Fibroblast of lung (primary cell): Measurements from ENCODE around the gene ADIPOQ. TPM values are rescaled to one million over a fixed set of nuclear protein-coding genes. Genes with fewer than 3 reads are reported as not detected.
A peak's percentile ranks its signal among the peaks of the same experiment; 100 is the strongest.

Experiments
- DNase-seq, 2 donors: peaks; one replicate each; pipeline versions ENCODE4 v3.0.0 to v3.0.0-alpha.2; 2010; ENCODE audit warnings: low read depth in 2 of 2
- H2AFZ ChIP-seq: 2 replicates; pipeline ENCODE4 v1.5.1; 2012; ENCODE audit warnings: low read length, control low read depth, inconsistent platforms
- H3K27ac ChIP-seq: 2 replicates; pipeline ENCODE4 v1.5.1; 2011; ENCODE audit warnings: low read length, control low read depth; ENCODE audit not compliant: insufficient read depth
- H3K27me3 ChIP-seq: 2 replicates; pipeline ENCODE4 v1.5.1; 2011; ENCODE audit warnings: mild to moderate bottlenecking, low read length; ENCODE audit not compliant: control insufficient read depth, insufficient read depth
- H3K36me3 ChIP-seq: 2 replicates; pipeline ENCODE4 v1.5.1; 2011; ENCODE audit warnings: low read length; ENCODE audit not compliant: control insufficient read depth, insufficient read depth
- H3K4me1 ChIP-seq: 2 replicates; pipeline ENCODE4 v1.5.1; 2011; ENCODE audit warnings: low read length; ENCODE audit not compliant: control insufficient read depth, insufficient read depth; ENCODE audit errors: extremely low read depth
- H3K4me2 ChIP-seq: 2 replicates; pipeline ENCODE4 v1.5.1; 2011; ENCODE audit warnings: low read length, control low read depth; ENCODE audit not compliant: insufficient read depth; ENCODE audit errors: extremely low read depth
- H3K4me3 ChIP-seq, 4 experiments: fragments of 200-600 bp in 1 of 4; sonication (generic) in 1 of 4; replicated peaks in 1 of 4; 2 replicates each; pipeline ENCODE4 v1.5.1; 2011 to 2016; ENCODE audit warnings: low read length in 4 of 4, low read depth in 3 of 4, mild to moderate bottlenecking in 3 of 4, control low read depth in 2 of 4, inconsistent platforms in 1 of 4, mixed read lengths in 1 of 4; ENCODE audit not compliant: insufficient read depth in 1 of 4; ENCODE audit errors: control extremely low read depth in 1 of 4
- H3K79me2 ChIP-seq: 2 replicates; pipeline ENCODE4 v1.5.1; 2012; ENCODE audit warnings: mild to moderate bottlenecking, low read length, inconsistent platforms; ENCODE audit not compliant: control insufficient read depth, insufficient read depth
- H3K9ac ChIP-seq: 2 replicates; pipeline ENCODE4 v1.5.1; 2011; ENCODE audit warnings: mild to moderate bottlenecking, low read length, control low read depth; ENCODE audit not compliant: insufficient read depth
- H3K9me3 ChIP-seq: 2 replicates; pipeline ENCODE4 v1.5.1; 2012; ENCODE audit warnings: low read depth, low read length; ENCODE audit not compliant: control insufficient read depth, insufficient read depth
- H4K20me1 ChIP-seq: 2 replicates; pipeline ENCODE4 v1.5.1; 2011; ENCODE audit warnings: low read length; ENCODE audit not compliant: control insufficient read depth, insufficient read depth; ENCODE audit errors: extremely low read depth
- CTCF ChIP-seq, 2 donors: IDR thresholded peaks in 1 of 2; conservative IDR thresholded peaks in 1 of 2; 1 replicate in 1 of 2; 2 replicates in 1 of 2; pipeline ENCODE4 v1.5.1; 2011 to 2012; ENCODE audit warnings: low read length in 2 of 2, control low read depth in 1 of 2, inconsistent platforms in 1 of 2, low read depth in 1 of 2, mild to moderate bottlenecking in 1 of 2
- EZH2 ChIP-seq: IDR thresholded peaks from 2 replicates; pipeline ENCODE4 v1.5.1; 2012; ENCODE audit warnings: low read length, control low read depth, mild to moderate bottlenecking; ENCODE audit errors: missing control alignments
- polyA plus RNA-seq, 2 donors: library from polyadenylated mRNA; depleted of rRNA in 1 of 2; stranded (reverse) in 1 of 2; unstranded in 1 of 2; fragments of >200 nt; gene quantifications; 2 replicates each; pipeline ENCODE4 v1.2.1, GENCODE V29; 2011 to 2012; ENCODE audit warnings: missing spikeins in 1 of 2
- total RNA-seq: library from RNA; depleted of rRNA; stranded (reverse); fragments of >200 nt; gene quantifications from 2 replicates; pipeline ENCODE4 v1.2.1, GENCODE V29; 2014

Gene ADIPOQ
- total and polyA plus RNA-seq, 2 donors (not counting 1 experiment from before 2014, with no cell fraction given) = not detected

DNA sequence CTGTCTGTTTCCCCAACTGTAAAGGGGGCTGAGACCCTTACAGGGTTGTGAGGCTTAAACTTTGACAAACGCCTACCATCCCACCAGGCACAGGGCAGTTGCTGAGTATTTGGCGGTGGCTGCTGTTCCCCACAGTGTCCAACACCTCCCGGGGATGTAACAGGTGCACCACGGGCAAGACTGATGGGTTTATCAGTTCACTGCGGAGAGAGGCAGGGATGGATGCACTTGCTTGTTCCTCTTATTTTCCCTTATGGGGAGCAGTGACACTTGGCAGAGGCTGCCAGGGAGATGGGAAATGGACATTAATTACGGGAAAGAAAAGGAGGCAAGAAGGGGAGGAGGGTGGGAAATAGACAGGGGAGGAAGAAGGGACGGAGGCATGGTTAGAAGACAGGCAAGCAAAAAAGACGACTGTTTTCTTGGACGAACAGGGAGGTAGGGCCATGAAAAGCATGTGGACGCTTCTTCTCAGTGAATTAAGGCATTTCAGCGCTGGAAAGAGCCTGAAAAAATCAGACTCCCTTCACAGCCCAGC, 16.6 kb upstream of the ADIPOQ start:
- peaks cover 13% of the 10 kb centered on the region for H3K27me3 ChIP-seq
- no peaks in the 10 kb centered on the region for H4K20me1 ChIP-seq
- no peak overlapping the region for H3K9ac ChIP-seq
- peaks cover 19% of the 10 kb centered on the region for H3K4me1 ChIP-seq
- DNase-seq = no peak
- no peak overlapping the region for H2AFZ ChIP-seq
- no peaks in the 10 kb centered on the region for H3K9me3 ChIP-seq
- H3K79me2 ChIP-seq = no peaks in the 10 kb centered on the region
- H3K4me3 ChIP-seq = peak overlapping the region; percentile 27 to 71 (median 40)
- peak overlapping the region; percentile 96 for H3K4me2 ChIP-seq
- no peak overlapping the region for H3K27ac ChIP-seq
- H3K36me3 ChIP-seq = no peaks in the 10 kb centered on the region
- no peak for TF ChIP-seq CTCF (conservative IDR thresholded peaks at IDR 0.05 in 1 of 2, IDR thresholded peaks at IDR 0.05 in 1 of 2; ENCODE audit: low read depth in 1 of 2, low read length in 2 of 2)
- TF ChIP-seq EZH2 = no peak

DNA sequence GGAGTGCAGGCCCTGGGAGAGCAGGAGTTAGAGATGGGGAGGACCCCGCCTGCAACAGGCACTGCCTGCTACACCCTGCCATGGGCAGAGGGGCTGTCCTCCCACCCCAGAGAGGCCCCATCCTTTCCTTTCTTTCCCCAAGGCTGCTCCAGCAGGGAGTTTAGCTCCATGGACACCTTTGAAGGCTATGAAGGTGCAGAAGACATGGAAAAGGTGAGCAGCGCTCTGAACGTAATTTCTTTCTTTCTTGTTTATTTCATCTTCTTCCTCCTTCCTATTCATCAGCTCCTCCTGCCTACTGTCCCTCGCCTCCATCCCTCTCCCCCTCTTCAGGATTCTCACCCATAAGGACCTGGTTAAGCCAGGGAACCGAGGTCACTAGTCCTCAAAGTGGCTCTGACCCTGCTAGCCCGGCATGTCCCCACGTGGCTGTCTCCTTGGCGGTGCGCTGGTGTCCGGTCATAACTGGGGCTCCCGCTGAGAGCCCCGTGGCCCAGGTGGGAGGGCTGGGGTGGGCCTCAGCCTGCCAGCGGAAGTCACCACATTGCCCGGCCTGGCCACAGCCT, 16.0 kb upstream of the ADIPOQ start:
- no peak overlapping the region for H3K9ac ChIP-seq
- DNase-seq = no peak
- no peaks in the 10 kb centered on the region for H4K20me1 ChIP-seq
- peaks cover 13% of the 10 kb centered on the region for H3K27me3 ChIP-seq
- H3K79me2 ChIP-seq = no peaks in the 10 kb centered on the region
- H2AFZ ChIP-seq = no peak overlapping the region
- H3K9me3 ChIP-seq = no peaks in the 10 kb centered on the region
- H3K4me2 ChIP-seq = peak overlapping the region; percentile 96
- no peak overlapping the region for H3K27ac ChIP-seq
- H3K4me3 ChIP-seq = peak overlapping the region; percentile 27 to 71 (median 40)
- H3K4me1 ChIP-seq = peaks cover 19% of the 10 kb centered on the region
- TF ChIP-seq CTCF (conservative IDR thresholded peaks at IDR 0.05 in 1 of 2, IDR thresholded peaks at IDR 0.05 in 1 of 2; ENCODE audit: low read depth in 1 of 2, low read length in 2 of 2) = no peak
- TF ChIP-seq EZH2 = no peak
- H3K36me3 ChIP-seq = no peaks in the 10 kb centered on the region

GRCh38 chr3:186826976-186827857, 15.3 kb upstream of the ADIPOQ start:
- peaks cover 15% of the 10 kb centered on the region for H3K4me1 ChIP-seq
- no peaks in the 10 kb centered on the region for H4K20me1 ChIP-seq
- H3K4me2 ChIP-seq = peak overlapping the region; percentile 95
- H3K27ac ChIP-seq = peak overlapping the region; percentile 43
- no peak for TF ChIP-seq EZH2
- no peak for TF ChIP-seq CTCF (conservative IDR thresholded peaks at IDR 0.05 in 1 of 2, IDR thresholded peaks at IDR 0.05 in 1 of 2; ENCODE audit: low read depth in 1 of 2, low read length in 2 of 2)
- peaks cover 19% of the 10 kb centered on the region for H3K27me3 ChIP-seq
- peak; percentile 67 to 79 for DNase-seq
- peak overlapping the region; percentile 62 for H3K9ac ChIP-seq
- H3K9me3 ChIP-seq = no peaks in the 10 kb centered on the region
- no peaks in the 10 kb centered on the region for H3K36me3 ChIP-seq
- peak overlapping the region; percentile 63 to 71 (median 64) for H3K4me3 ChIP-seq
- H2AFZ ChIP-seq = peak overlapping the region; percentile 70
- H3K79me2 ChIP-seq = no peaks in the 10 kb centered on the region
